ENCODE results near the gene PTCH1.

PTCH1 gene

DNA sequence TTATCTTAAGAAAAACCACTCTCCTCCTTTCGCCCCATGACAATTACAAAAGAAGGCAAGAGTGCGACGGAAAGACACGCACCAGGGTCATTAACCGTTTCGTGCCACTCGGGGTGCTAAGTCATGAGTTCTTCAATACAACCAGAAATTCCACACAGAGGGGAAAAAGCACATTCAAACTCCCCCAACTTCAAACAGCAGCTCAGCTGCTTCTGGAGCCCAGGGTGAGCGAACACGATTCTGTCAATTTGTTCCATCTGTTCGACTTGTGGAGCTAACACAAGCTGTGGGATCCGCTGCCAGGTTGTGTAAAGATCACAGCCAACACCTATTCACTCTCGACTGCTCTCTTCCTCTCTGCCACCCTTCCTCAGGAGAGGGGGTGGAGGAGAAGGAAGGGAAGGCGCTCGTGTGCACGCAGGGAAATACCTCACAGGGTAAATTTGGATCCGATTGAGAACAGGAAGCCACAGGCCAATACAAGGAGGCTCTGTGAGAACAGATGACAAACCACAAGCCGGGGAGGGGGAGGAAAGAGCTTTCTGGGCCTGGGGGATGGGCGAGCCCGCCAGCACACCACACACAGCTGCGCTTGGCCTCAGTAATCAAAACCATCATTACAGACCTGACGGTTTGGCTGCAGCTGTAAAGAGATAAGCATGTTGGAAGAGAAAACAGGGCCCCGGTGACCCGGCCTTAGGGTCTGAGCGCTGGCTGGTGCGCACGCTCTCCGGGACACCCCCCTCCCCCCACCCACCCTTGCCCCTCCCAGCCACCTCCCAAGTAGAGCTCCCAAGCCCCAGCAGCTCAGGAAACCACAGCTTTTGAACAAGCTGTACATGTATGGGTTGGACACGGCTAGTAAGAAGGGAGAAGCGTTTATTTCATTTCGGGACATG is 54.3 kb downstream of the PTCH1 start:
- DNase-seq, result peak; percentile 64

- DNase-seq, result no peak
Observed at GRCh38 chr9:95461448-95462248, 55.1 kb downstream of the PTCH1 start.

DNA sequence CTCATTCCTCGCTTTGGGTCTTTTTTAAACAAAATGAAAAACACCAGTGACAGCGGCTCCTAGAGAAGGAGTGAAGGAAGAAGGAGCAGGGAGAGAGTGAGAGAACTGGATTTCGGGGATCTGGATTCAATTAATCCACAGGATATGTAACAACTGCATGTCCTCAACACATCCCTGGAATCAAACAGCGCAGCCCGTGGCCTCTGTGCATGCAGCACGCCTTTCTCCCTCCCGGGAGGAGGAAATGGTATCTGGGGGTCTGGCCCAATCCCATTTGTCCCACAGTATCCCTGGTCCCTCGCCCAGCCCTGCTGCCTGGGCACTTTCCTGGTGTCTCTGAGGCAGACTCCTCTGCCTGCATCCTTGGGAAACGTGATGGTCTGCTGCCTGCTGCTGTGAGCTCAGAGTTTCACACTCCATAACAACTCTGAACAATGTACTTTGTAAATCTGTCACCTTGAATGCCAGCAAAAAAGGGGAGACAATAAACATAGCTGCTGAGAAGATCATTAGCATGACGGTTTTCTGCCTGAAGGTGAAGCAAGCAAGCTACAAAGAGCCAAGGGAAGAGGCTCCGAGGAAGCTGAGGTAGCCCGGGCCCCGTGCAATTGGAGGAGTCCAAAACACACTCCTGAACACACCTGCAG is 56.1 kb downstream of the PTCH1 start:
- no peak for DNase-seq

DNA sequence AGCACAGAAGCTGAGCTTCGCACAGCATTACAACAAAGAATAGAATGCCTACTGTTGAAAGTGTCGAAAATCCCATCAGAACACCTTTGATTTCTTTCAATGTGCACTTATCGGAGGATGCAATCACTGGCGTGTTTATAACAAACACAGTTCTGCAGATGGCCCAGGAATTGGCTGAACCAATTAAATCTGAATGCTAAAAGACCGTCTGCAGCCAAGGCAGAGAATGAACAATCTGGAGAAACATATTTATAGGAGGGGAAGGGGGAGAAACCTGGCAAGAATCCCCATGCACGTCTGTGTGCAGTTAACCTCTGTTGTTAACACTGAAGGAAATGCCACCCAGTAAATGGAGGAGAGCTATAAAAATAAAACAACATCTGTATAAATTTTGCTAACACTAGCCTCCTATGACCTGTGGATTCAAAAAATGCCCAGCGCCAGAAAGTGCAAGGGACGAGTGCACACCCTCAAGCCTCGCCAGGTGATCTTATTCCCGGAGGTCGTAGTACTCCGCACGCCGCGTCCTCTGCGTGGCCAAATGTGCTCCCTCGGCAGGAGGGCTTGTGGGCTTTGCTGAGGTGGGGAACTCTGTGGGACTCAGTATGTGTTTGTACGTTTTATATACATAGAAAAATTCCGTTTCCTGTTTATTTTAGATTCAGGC is 56.8 kb downstream of the PTCH1 start:
- no peak for DNase-seq

DNA sequence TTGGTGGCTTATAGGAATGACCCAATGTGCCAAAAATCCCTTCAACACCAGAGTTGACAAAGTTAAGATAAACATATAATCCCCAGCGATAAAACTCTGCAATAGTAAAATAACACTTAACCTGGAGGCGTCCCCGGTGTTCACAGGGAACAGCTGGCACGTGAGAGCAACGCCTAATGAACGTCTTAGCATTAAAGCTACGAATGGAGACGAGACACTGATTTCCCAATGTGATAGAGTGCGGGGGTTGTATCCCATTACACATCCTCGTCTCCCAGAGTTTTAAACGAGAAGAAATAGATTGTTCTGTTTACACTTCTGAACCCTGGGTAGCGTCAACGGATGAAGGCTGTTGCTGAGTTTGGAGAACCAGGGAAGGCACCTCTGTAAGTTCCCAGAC is 57.6 kb downstream of the PTCH1 start:
- DNase-seq, result no peak

DNA sequence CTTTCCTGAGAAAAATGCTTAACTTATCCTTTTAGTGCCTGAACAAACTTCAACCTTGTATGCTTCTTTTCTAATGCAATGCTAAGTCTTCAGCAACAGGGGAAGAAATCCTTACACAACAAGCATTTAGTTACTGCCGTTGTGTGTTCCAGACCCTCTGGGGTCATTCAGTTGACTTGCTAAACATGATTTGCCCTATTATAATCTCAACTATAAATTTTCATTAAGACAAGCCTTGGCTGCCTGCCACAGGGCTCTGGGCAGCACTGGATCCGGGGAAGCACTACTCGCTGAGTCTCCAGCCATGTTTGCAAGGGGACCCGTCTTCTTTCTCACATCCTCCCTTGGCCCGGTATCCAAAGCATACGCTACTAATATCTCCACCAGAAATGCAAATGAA is 58.1 kb downstream of the PTCH1 start:
- no peak for DNase-seq

GRCh38 chr9:95457769-95458168 is 59.0 kb downstream of the PTCH1 start:
- DNase-seq, result no peak

DNA sequence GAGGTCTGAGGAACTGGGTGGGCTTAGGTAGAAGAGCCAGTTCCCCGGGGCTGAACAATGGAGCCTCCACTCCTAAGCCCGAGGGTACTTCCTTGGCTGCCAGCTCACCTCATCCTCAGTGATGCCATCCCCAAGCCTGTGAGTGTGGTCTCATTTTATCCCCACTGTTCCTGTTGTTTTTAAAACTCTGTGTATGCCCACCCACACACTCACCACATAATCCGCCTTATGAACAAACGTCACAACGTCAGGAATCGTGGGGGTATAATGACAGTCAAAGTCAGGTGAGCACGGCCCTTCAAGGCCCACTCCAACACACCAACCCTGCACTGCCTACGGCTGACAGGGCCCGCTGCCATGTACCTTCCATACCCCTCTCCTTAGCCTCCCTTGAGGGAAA is 61.1 kb downstream of the PTCH1 start:
- DNase-seq, result no peak

- no peak for DNase-seq
Observed at GRCh38 chr9:95452176-95452575, 64.6 kb downstream of the PTCH1 start.

- DNase-seq, result no peak
Observed at GRCh38 chr9:95451065-95451426, 65.7 kb downstream of the PTCH1 start.

DNA sequence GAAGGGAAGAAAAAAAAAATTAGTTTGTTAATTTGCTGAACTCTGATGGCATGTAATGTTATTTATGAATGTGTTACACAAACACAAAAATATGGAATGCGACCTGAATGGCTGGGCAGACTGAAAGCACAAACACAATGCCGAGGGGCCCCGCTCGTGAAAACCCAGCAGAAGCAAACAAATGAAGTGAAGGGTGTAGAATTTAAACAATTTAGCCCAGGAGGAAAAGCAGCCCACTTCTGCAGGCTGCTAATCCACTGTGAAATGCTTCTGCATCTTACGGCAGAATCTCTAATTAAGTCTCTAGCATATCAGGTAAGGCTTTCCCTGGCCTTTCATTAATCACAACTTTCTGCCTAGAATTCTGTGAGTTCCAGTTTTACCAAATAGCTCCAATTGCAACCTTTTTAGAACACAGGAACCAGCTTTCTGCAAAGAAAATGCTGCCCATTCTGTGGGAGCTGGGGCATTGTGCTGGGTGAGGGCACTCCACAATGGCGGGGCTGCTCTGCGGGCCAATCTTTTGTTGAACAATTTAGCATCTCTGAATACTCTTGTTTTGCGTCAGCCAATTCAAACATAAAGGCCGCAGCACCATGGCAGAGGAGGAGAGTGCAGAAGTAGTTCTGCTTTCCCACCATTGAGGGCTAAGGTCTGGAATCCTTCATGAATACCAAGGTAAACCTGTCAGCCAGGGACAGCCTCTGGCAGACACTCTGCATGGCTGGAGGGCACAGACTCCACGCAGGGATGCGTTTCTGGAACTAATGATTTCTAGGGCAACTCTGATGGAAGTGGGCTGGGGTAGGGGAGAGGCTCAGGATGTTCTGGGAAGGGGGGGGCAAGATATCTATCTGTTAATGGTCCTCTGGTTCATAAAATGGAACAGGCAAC is 66.4 kb downstream of the PTCH1 start:
- no peak for DNase-seq

- DNase-seq, result no peak
Observed at GRCh38 chr9:95449016-95449415, 67.8 kb downstream of the PTCH1 start.

DNA sequence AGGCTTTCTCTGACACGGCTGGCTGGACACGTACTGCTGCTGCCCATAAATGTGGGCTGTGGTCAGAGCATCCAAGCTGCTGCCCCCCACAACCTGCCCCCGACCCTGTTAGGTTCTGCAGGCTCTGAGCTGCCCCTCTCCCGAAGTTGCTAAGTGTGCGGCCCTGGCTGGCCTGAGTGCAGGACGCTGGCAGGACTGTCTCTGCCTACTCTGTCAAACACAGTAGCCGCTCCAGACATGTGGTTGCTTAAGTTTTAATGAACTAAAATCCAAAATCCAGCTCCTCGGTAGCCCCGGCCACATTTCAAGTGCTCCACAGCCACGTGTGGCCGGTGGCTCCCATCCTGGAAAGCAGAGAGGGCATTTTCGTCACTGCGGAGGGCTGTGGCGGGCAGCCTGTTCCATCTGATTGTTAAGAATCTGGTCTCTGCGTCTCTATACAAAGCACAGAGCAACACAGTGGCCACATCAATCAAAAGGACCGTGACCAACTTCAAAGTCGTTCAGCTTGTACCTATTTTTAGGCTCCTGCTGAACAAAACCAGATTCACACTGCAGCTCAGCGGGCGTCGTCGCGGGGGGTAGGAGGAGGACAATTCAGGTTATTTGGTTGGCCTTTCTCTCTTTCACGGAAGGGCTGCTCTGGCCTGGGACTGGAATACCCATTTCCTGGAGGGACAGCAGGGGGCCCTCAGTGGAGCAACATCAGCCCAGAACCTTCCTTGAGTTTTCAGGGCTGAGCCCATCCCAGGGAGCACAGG is 68.9 kb downstream of the PTCH1 start:
- no peak for DNase-seq

- DNase-seq, result no peak
Observed at GRCh38 chr9:95446984-95447383, 69.8 kb downstream of the PTCH1 start.

- DNase-seq, result no peak
Observed at GRCh38 chr9:95446259-95446658, 70.5 kb downstream of the PTCH1 start.

- DNase-seq, result no peak
Observed at GRCh38 chr9:95444160-95444559, 72.6 kb downstream of the PTCH1 start.

GRCh38 chr9:95443301-95443700 is 73.5 kb downstream of the PTCH1 start:
- DNase-seq, result no peak

DNA sequence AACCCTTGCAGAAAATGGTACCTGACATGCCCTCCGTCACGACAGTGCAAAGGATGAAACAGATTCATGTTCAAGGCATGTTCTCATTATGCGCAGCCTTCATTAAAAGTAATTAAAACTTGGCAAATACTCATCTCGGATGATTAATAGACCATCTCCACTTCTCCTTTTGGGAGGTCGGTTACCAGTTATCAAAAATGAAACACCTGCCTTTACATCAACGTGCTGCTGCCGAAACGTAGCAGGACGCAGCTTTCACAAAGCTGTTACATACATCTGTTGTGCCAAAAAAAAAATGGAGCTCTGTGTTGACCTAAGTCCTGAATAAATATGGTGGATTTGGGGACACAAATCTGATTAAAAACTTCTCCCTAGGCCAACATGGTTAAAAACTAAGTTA is 75.7 kb downstream of the PTCH1 start:
- DNase-seq, result no peak

GRCh38 chr9:95440447-95440846 is 76.3 kb downstream of the PTCH1 start:
- no peak for DNase-seq

DNA sequence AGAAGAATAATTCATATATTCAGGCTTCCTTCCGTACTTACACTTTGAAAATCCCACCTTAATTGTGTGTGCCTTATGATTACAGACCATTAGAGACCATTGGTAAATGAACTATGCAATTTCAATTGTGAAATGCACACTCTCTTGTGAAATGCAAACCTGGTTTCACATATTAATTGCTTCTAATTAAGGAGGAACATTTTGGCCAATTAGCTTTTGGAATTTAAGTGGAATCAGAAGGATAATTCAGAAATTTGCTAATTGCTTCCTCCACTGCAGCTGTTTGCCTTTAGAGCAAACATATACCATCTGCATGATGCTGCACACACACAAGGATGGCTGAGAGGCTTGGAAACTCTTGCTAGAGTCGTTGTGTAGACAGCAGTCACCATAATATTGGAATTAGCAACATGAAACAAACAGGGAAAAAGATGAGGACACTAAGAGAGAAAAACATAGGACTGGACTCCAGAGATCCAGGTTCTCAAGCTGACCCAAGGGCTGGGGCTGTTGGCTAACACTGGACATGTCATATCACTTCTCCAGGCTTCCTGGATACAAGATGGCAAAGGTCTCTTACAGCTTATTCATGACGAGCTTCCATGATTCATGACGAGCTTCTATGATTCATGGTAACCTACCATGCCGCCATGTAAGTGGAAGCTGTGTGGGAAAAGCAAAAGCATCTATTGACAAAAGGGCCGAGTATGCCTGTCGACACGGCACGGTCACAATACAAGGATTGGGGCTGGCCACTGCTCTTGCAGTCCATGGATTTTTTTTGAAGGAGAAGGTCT is 78.0 kb downstream of the PTCH1 start:
- no peak for DNase-seq
